ENCODE results near the gene NKX2-1. TPM values are rescaled to one million over a fixed set of nuclear protein-coding genes. Genes with fewer than 3 reads are reported as not detected.

Gene NKX2-1
- total RNA-seq, 6 experiments from 2014 or later, result not detected

GRCh38 chr14:36524874-36525745, 5.1 kb upstream of the NKX2-1 start:
- Histone ChIP-seq H3K27ac (no peak overlapping the region), H3K9me3 (no peaks in the 10 kb centered on the region), H3K27me3 (peaks cover 26 to 39% of the 10 kb centered on the region in 2 donors), H3K4me3 (no peak overlapping the region), H3K4me1 (peaks cover 0 to 23% (median 9%) of the 10 kb centered on the region in 4 donors), H3K36me3 (no peaks in the 10 kb centered on the region)
- 3% methylated on average over 23 of the region's 54 CpGs for WGBS (ENCODE audit: insufficient coverage, low coverage, low lambda C conversion rate, missing lambda C conversion rate)
- ATAC-seq, result peak; percentile 65 to 82 (median 74)
- peak; percentile 42 to 69 (median 56) for TF ChIP-seq CTCF (IDR thresholded peaks at IDR 0.05)
- TF ChIP-seq POLR2A (IDR thresholded peaks at IDR 0.05), result no peak
- intact Hi-C loops (cut with DNase I), result no loop called here
- peak in 1 of 3 donors; percentile 61 for DNase-seq

- Histone ChIP-seq H3K4me3 (no peak overlapping the region), H3K27me3 (peaks cover 26 to 42% of the 10 kb centered on the region in 2 donors), H3K9me3 (no peaks in the 10 kb centered on the region), H3K36me3 (no peaks in the 10 kb centered on the region), H3K27ac (no peak overlapping the region), H3K4me1 (peaks cover 0 to 30% (median 13%) of the 10 kb centered on the region in 4 donors)
- intact Hi-C loops (cut with DNase I), result no loop called here
- DNase-seq (no peak), ATAC-seq (peak; percentile 6 to 33 (median 8))
- TF ChIP-seq CTCF (IDR thresholded peaks at IDR 0.05), result no peak
- no peak for TF ChIP-seq POLR2A (IDR thresholded peaks at IDR 0.05)
- WGBS (ENCODE audit: insufficient coverage, low coverage, low lambda C conversion rate, missing lambda C conversion rate), result 25% methylated on average over 29 of the region's 38 CpGs
Measured at GRCh38 chr14:36524220-36524837, 4.3 kb upstream of the NKX2-1 start.

GRCh38 chr14:36522972-36523715, 3.1 kb upstream of the NKX2-1 start:
- Histone ChIP-seq H3K4me3 (no peak overlapping the region), H3K27me3 (peaks cover 26 to 54% of the 10 kb centered on the region in 2 donors), H3K36me3 (no peaks in the 10 kb centered on the region), H3K9me3 (no peaks in the 10 kb centered on the region), H3K27ac (no peak overlapping the region), H3K4me1 (peaks cover 0 to 36% (median 13%) of the 10 kb centered on the region in 4 donors)
- 11% methylated on average over 16 of the region's 35 CpGs for WGBS (ENCODE audit: insufficient coverage, low coverage, low lambda C conversion rate, missing lambda C conversion rate)
- intact Hi-C loops (cut with DNase I), result no loop called here
- ATAC-seq (no peak), DNase-seq (no peak)
- TF ChIP-seq CTCF (IDR thresholded peaks at IDR 0.05), result no peak
- no peak for TF ChIP-seq POLR2A (IDR thresholded peaks at IDR 0.05)

- ATAC-seq (no peak), DNase-seq (no peak)
- H3K27me3 ChIP-seq, result peaks cover 26 to 61% of the 10 kb centered on the region in 2 donors
- no peak overlapping the region for H3K4me3 ChIP-seq
- peaks cover 0 to 39% (median 13%) of the 10 kb centered on the region in 4 donors for H3K4me1 ChIP-seq
- no peaks in the 10 kb centered on the region for H3K9me3 ChIP-seq
- TF ChIP-seq POLR2A (IDR thresholded peaks at IDR 0.05), result no peak
- no peak for TF ChIP-seq CTCF (IDR thresholded peaks at IDR 0.05)
- WGBS (ENCODE audit: insufficient coverage, low coverage, low lambda C conversion rate, missing lambda C conversion rate), result 9% methylated on average over 18 of the region's 36 CpGs
- no peaks in the 10 kb centered on the region for H3K36me3 ChIP-seq
- intact Hi-C loops (cut with DNase I), result no loop called here
- H3K27ac ChIP-seq, result no peak overlapping the region
Measured at GRCh38 chr14:36522347-36522971, 2.4 kb upstream of the NKX2-1 start.

All from right lobe of liver (tissue), 6 donors.